HG03108 (cell line): ENCODE results near the gene ERC2.

Source experiments
- ATAC-seq: cut with Tn5 transposase; IDR thresholded peaks from one replicate; pipeline ENCODE4 v1.9.1; 2021; ENCODE audit warnings: moderate library complexity; ENCODE audit not compliant: unreplicated experiment

Gene ERC2

GRCh38 chr3:55487381-55488241 is 980.7 kb downstream of the ERC2 start:
- ATAC-seq = no peak

GRCh38 chr3:55486857-55487380 is 981.3 kb downstream of the ERC2 start, which contains the start of gene WNT5A:
WNT5A (minus strand) TSS chr3:55487306; CDS start chr3:55486985, 321 bp downstream.
- ATAC-seq = no peak

- no peak for ATAC-seq
Measured at GRCh38 chr3:55486101-55486856, 982.0 kb downstream of the ERC2 start.

GRCh38 chr3:55484801-55485791 is 983.2 kb downstream of the ERC2 start:
- ATAC-seq = no peak

- no peak for ATAC-seq
Measured at GRCh38 chr3:55484191-55484689, 984.0 kb downstream of the ERC2 start.

- ATAC-seq = no peak
Measured at GRCh38 chr3:55483196-55484095, 984.8 kb downstream of the ERC2 start.

- no peak for ATAC-seq
Measured at GRCh38 chr3:55482496-55483195, 985.6 kb downstream of the ERC2 start.

- ATAC-seq = no peak
Measured at GRCh38 chr3:55481744-55482495, 986.3 kb downstream of the ERC2 start.

GRCh38 chr3:55480911-55481743 is 987.1 kb downstream of the ERC2 start:
- ATAC-seq = no peak

- no peak for ATAC-seq
Measured at GRCh38 chr3:55477306-55478303, 990.7 kb downstream of the ERC2 start.

- ATAC-seq = no peak
Measured at GRCh38 chr3:55476515-55476914, 991.8 kb downstream of the ERC2 start.

GRCh38 chr3:55474213-55474632 is 994.0 kb downstream of the ERC2 start:
- ATAC-seq = no peak

- ATAC-seq = no peak
Measured at GRCh38 chr3:55473788-55474187, 994.5 kb downstream of the ERC2 start.

- no peak for ATAC-seq
Measured at GRCh38 chr3:55471522-55472280, 996.6 kb downstream of the ERC2 start.

GRCh38 chr3:55471084-55471483 is 997.2 kb downstream of the ERC2 start:
- ATAC-seq = no peak
